Stimulated activated CD4-positive, alpha-beta T cell treated with anti-CD3 and anti-CD28 coated beads, Interleukin-2, amount 100 ng/mL, for 24 hours (primary cell): ENCODE results near the gene HOXC5.

Experiments used
- DNase-seq, 2 donors: peaks; one replicate each; pipeline ENCODE4 v3.0.0-alpha.2; 2020

Gene HOXC5

DNA sequence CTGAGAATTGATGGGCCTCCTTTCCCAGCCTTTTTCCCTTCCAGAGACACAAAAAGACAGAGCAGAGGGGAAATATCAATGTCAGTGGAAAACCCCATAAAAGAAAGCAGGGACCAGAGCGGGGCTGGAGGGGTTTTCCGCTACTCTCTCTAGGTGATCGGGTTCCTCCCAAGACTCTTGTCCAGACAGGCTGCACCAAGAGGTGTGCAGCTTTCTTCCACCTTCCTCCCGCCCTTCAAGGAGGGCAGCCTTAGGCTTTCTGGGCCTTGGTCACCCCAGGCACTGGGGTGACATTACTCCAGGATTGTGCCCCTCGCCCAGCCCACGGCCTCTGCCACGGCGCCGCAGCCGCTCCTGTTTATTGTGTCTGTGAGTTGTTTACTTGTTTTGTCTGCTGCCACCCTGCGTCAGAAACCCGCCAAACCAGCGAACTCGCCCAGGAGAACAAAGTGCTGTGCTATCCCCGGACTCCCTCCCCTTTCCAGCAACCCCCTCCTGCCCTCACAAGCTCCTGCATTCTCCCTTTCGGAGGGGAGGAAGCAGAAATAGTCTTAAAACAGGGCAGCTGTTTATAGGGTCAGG is 11.3 kb upstream of the HOXC5 start:
- DNase-seq, result no peak

GRCh38 chr12:54022960-54023884 is 9.6 kb upstream of the HOXC5 start:
- DNase-seq, result no peak

DNA sequence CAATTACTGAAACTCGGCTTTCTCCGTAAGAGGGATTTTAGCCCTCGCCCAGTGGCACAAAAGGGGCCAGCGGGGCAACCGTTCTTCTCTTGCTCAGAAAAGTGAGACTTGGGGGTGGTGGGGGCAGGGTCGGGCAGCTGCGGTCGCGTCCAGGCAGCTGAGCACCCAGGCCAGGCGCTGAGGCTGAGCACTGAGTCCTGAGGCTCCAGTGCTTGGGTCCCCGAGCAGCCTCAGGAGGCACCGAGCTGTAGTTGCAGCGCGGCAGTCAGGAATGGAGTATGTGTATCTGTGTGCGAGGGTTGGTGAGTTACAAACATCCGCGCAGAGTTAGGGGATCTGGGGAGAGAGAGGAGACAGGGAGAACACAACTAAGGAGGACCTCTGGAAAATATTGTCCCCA is 8.7 kb upstream of the HOXC5 start:
- DNase-seq, result no peak

GRCh38 chr12:54024581-54025305 is 8.1 kb upstream of the HOXC5 start:
- DNase-seq, result no peak

- no peak for DNase-seq
Observed at GRCh38 chr12:54025499-54026405, 7.1 kb upstream of the HOXC5 start.

DNA sequence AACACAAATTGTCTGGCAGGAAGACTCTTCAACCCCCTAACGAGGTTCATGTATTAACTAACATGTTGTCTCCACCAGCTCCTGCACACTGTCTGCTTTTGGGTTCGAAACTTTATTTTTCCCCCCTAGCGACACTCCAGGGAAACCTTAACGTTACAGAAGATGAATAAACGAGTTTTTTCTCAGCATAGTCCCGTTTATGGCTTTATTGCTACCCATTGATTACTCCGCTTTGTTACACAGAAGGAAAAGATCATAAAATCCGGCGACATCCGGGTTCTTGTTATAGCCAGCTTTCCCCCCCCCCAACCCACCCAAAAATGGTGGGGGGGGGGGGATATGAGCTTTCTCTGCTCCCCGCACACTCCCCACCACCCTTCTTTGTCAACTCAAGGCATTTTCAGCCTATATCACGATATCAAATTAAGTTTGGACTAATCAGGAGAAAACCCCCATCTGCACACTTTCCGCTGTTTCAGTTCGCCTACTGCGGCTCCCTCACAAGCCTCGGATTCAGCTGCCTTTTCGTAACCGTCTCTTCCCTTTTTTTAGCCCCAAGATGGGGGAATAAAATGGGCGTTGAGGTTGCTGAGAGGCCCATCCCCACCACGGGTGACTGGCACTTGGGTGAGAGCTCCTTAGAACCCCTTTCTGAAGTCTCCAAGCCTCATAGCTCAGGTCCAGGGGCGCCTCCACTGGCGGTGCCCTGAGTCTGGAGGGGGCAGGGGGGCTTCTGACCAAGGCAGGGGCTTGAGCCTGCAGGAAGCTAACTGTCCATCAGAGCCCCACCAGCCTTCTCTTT is 6.0 kb upstream of the HOXC5 start:
- no peak for DNase-seq

DNA sequence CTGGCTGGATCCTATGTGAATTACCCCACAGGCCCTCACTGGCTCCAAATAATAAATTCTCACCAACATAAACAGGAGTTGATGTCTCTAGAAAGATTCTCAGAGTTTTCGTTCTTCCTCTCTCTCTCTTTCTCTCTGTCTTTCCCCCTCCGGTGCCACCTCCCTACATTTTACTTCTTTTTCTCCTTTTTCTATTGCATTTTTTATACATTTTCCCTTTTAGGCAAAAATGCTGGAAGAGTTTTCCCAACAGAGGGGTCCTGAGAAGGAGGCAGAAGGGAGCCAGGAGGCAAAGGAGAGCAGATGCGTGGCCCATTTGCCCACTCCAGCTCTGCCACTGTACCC is 5.4 kb upstream of the HOXC5 start:
- no peak for DNase-seq

- no peak for DNase-seq
Observed at GRCh38 chr12:54028314-54029201, 4.3 kb upstream of the HOXC5 start, which contains the start of gene HOXC6. HOXC6 (plus strand) TSS chr12:54028440; CDS start chr12:54028522, 82 bp downstream.

- DNase-seq, result no peak
Observed at GRCh38 chr12:54029529-54030441, 3.1 kb upstream of the HOXC5 start.

- no peak for DNase-seq
Observed at GRCh38 chr12:54030442-54030801, 2.4 kb upstream of the HOXC5 start.

- no peak for DNase-seq
Observed at GRCh38 chr12:54030889-54031471, 1.9 kb upstream of the HOXC5 start.

GRCh38 chr12:54031480-54031879 is 1.4 kb upstream of the HOXC5 start:
- no peak for DNase-seq

DNA sequence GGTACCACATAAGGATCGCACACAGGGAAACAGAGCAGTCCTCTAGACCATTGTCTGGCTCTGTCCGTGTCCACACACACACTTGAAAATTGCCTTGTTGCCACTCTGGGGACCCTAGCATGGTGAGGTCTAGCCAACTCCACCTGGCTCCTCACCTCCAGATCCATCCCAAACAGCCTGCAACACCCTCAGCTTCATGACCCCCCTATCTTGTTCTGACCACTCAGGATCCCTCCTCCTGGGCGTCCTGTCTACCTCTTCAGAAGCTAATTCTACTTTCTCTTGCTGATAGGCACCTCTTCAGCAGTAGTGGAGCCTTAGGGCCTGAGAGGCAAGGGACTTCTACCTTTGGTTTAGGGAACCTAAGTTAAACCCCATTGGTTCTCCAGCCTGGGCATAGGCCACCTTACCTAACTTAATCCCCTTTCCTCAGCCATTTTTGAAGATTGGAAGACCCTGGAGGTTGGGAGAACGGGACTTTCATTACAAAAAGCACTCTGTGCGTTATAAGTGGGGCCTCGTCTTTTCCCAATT is 697 bp upstream of the HOXC5 start:
- no peak for DNase-seq

GRCh38 chr12:54033106-54033979 is 493 bp downstream of the HOXC5 start:
- no peak for DNase-seq

- DNase-seq, result no peak
Observed at GRCh38 chr12:54033980-54034784, 1.3 kb downstream of the HOXC5 start.

- no peak for DNase-seq
Observed at GRCh38 chr12:54034785-54035310, 2.0 kb downstream of the HOXC5 start.
